Stimulated activated CD8-positive, alpha-beta memory T cell treated with anti-CD3 and anti-CD28 coated beads, Interleukin-7, amount 100 ng/mL, for 48 hours (primary cell): ENCODE measurements around the gene FAM118A.
"Not testable (repeated sequence)": the region's sequence is repeated elsewhere in the genome, so short reads cannot be mapped to it uniquely, and the experiment has no call there.

Source experiments
- DNase-seq, 2 donors: peaks; one replicate each; pipeline ENCODE4 v3.0.0-alpha.2; 2020; ENCODE audit warnings: low read depth in 1 of 2; ENCODE audit errors: extremely low read depth in 1 of 2

FAM118A gene

DNA sequence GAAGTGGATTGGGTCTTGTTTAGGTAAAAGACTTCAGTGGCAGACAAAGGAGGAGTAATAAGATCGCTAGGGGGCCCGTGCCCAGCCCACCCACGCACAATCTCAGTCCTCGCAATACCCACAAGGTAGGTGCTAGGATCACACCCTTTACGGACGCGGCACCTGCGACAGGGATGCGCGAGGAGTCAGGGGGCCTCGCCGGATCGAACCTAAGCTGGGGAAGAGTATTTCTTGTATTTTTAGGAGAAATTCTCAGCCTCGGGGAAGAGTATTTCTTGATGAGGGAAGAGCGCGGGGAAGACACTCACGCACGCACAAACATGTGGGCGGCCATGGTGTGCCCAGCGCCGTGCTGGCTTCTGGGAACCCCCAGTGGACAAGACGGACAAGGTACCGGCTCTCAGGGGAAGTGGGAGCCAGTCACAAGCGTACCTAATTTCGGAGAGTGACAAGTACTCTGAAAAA, 745 bp upstream of the FAM118A start:
- DNase-seq: no peak

GRCh38 chr22:45310331-45310976, 720 bp downstream of the FAM118A start:
- DNase-seq: no peak

DNA sequence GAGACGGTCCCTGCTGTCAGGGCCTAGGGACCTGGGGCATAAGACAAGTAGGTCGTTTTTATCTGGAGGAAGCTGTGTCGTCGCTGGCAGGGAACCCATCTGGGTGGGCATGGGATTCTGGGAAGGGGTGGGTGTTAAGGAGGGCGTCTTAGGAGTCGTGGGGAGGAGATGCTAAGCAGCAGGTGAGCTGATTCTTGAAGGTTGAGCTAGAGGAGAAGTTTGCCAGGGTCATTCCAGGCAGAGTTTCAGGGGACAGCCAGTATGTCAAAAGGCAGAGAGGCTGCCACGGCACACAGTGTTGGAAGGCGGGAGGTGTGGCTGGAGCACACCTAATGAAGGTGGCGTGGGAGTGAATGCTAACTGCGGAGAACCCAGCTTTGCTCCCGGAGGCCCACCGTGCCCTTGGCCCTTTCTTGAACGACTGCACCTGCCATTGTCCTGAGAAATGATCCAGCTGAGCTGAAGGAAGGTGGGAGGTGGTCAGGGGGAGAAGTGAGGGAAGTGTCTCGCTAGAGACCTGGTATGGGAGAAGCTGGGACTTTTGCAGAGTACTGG, 1.3 kb downstream of the FAM118A start:
- DNase-seq: no peak

DNA sequence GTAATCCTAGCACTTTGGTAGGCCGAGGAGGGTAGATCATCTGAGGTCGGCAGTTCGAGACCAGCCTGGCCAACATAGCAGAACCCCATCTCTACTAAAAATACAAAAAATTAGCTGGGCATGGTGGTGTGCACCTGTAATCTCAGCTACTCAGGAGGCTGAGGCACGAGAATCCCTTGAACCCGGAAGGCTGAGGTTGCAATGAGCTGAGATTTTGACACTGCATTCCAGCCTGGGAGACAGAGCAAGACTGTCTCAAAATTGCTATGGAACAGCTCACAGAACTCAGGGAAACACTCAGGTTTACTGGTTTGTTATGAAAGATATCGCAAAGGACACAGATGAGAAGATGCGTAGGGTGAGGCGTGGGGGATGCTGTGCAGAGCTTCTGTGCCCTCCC, 2.7 kb downstream of the FAM118A start:
- no peak for DNase-seq

DNA sequence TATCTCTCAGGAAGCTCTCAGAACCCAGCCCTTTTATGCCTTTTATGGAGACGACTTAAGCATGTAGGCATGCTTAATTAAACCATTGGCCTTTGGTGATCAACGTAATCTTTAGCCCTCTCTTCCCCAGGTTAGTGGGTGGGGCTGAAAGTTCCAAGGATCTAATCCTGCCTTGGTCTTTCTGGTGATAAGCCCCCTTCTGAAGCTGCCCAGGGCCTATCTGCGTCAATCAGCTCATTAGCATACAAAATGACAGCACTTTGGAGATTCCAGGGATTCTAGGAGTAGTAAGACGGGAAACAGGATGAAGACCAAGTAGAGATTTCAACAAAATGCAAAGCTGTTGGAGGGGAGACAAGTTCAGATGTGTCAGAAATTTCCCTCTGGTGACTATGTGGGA, 3.1 kb downstream of the FAM118A start:
- DNase-seq: no peak

DNA sequence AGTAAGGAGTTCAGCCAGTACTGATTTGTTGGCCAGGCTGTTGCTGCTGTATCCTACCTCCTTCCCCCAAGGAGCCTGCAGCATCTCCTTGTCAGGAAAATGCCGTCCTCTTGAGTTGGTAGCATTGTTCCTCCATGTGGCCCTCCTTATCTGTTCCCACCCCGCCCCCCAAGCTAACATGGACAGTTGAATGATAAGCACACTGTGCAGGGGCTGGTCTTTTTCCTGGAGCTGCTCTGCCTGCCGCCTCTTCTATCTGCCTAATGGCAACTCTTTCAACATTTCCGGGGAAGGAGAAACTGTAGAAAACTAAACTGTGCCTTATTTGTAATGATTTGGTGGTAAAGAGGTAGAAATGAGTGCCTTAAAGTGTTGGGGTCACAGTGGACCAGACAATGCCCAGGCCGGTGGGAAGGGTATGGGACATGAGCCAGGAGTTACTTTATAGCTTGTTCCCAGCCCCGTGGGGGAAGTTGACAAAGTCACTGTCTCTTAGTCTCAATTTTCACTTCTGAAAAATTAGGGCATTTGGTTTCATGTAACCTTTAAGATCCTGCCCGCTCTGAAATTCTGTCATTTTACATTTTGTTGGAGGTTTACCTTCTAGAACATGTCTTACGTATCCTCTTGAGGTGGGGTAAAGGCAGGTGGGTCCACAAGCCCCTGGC, 4.5 kb downstream of the FAM118A start:
- no peak for DNase-seq

DNA sequence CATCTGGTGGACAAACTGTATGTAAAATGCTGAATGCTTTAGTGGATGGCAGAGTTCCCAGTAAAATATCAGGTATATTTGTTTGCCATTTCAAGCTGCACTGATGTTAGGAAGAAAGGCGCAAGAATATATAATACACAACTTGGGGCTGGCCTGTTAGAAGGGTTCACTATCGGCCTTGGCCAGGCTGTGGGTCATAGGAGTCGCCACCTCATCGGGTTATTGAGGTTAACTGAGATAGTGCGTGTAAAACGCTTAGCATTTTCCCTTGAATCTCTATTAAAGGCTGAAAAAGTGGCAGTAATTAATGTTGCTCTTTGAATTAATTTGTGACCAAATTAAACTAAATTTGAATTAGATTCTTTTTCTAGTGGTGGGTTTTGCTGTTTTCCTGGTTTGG, 5.1 kb downstream of the FAM118A start:
- no peak for DNase-seq

DNA sequence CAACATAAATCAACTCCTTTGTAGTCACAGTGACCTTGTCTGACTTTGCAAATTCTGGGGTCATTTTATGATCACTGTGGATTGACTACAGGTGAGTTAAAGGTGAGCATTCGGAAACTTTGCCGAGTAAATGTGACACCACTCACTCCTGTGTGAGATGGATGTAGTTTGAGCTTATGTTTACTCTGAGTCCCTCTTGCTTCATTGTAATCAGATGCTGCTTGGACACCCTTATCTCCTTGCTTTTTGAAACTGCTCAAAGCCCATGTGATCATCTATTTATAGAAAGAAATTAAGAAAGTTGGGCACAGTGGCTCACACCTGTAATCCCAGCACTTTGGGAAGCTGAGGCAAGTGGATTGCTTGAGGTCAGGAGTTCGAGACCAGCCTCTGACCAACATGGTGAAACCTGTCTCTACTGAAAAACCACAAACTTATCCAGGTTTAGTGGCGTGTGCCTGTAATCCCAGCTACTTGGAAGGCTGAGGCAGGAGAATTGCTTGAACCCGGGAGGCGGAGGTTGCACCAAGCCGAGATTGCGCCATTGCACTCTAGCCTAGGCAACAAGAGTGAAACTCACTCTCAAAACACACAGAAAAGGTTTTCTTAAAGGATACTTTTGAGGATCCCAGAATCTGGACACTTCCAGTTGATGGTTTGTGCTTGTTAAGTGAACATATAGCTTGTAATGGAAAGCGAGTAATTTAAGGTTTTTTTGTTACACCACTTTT, 7.2 kb downstream of the FAM118A start:
- DNase-seq: no peak

DNA sequence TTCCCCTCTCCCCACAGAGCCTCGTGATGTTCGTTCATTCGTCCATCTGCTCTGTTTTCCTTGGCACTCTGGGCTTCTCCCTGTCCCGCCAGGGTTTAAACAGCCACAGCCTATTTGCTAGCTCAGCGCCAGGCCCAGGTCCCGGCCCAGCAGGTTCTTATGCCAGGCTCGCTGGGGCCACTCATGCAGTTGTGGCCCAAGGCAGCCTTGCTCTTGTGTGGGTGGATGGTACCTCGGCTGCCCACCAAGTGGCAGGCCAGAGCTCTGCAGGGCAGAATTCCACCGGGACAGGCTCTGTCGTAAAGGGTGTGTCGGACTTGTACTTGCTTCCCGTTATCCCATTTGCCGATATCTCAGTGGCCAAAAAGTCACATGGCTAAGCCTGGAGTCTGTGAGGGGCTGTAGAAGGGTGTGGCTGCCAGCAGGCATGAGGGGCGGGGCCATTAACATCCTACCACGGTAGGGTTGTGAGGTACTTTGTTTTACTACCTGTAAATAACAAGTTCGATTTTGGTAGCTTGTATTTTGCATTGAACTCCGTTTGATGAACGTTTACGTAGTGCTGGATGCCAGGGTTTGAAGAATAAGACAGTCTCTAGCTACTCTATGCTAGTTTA, 7.9 kb downstream of the FAM118A start:
- DNase-seq: no peak

DNA sequence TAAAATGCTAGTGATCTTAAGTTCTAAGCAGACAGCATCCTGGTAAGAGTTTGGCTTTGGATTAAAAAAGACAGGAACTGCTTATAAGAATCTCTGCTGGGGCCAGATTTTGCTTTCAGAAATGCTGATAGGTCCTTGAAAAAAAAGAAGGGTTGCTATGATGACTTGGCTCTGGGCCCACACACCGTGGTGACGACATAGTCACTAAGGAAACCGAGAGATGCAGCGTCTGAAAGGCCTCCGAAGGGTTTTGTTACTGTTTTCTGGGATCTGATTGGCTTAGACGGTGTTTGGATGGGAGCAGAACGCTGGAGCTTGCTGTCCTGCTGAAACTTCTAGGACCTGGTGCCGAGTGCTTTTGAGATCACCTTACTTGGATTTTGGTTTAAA, 8.4 kb downstream of the FAM118A start:
- DNase-seq: peak; percentile 43 to 81

DNA sequence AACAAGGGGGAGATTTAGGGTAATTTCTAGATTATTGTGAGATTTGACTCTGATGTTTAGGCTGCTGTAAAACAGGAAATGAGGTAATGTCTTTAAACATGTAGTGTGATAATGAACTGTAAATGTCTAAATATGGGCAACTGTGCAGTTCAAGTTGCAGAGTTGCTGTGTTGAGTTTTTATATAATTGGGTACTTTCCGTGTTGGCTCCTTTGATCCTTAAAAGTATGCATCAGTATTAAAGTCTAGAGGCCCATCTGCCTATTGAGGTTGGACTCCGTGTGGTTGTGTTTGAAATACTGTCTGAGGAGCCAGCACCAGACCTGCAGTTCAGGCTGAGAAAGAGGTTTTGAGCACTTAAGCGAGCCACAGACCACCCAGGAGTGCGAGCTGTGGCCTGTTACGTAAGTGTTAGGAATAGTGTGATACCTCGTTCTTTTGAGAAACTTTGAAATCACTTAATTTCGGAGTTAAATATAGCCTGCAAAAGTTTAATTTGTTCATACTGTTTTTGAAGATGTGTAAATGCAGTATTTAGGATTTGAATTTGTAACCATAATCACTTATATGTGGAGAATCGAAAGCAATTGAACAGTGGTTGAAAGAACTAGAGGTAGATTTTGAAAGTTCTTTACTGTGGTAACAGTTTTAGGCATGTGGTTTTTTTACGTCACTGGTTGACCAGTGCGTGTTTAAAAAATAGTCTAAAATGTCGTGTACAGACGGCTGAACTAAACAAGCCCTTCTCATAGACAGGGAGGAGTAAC, 9.0 kb downstream of the FAM118A start:
- DNase-seq: no peak

- DNase-seq: no peak
Observed at GRCh38 chr22:45319324-45319685, 9.6 kb downstream of the FAM118A start.

- no peak for DNase-seq
Observed at GRCh38 chr22:45320357-45320976, 10.7 kb downstream of the FAM118A start.

DNA sequence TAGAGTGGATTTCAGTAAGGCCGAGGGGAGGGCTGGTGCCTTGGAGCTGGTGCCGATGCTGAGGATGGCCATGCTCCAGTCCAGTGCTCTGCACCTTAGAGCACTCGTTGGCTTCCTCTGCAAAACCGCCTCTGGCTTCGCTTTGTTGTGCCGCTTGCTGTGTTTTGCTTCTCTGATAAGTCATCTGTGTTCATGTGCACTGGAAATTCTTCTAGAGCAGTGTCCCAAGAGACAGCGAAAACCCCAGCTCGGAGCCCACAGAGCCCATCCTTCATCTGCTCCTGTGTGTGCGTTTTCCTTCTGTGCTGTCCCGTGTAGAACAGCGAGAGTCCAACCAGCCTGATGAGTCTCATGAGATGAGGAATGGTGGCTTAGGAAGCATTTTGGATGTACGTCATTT, 12.1 kb downstream of the FAM118A start:
- DNase-seq: no peak

DNA sequence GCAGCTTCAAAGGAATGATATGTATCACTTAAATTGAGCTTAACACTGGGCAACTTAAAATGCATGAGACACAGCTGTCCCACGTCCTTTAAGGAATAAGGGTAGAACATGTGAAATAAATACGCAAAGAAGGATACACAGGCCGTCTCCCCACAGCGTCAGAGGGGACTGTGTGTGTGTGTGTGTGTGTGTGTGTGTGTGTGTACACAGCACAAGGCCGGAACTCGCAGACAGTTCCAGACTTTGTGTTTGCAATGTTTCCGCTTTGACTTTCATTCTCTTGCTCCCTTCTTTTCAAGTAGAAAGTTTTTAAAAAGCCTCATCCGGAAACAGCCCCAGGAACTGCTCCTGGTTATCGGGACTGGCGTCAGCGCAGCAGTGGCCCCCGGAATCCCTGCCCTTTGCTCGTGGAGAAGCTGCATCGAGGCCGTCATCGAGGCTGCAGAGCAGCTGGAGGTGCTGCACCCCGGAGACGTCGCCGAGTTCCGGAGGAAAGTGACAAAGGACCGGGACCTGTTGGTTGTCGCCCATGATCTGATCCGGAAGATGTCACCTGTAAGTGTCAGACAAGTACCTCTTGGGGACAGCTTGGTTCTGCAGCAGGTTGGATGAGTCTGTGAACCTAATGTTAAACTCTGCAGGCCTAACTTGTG, 13.3 kb downstream of the FAM118A start:
- DNase-seq: no peak

DNA sequence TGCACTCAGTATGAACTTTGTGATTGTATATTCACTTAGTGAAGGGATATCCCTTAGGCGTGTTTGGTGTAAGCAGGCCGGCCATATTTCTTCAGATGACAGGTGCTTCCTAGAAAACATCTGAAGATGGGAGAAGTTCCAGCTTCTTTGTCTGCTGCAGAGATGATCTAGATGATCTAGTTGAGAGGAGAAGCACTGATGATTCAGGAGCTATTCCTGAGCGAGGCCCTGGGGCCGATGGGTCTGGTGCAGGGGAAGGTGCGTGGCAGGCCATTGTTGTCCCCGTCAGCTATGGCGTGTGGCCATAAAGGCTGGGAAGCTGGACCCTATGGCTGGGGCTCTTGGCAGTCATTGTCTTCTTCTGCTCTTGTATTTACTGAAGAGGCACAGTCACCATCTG, 14.0 kb downstream of the FAM118A start:
- no peak for DNase-seq

GRCh38 chr22:45324311-45324711, 14.6 kb downstream of the FAM118A start:
- DNase-seq: no peak

GRCh38 chr22:45328261-45328660, 18.5 kb downstream of the FAM118A start:
- DNase-seq: not testable (repeated sequence)

DNA sequence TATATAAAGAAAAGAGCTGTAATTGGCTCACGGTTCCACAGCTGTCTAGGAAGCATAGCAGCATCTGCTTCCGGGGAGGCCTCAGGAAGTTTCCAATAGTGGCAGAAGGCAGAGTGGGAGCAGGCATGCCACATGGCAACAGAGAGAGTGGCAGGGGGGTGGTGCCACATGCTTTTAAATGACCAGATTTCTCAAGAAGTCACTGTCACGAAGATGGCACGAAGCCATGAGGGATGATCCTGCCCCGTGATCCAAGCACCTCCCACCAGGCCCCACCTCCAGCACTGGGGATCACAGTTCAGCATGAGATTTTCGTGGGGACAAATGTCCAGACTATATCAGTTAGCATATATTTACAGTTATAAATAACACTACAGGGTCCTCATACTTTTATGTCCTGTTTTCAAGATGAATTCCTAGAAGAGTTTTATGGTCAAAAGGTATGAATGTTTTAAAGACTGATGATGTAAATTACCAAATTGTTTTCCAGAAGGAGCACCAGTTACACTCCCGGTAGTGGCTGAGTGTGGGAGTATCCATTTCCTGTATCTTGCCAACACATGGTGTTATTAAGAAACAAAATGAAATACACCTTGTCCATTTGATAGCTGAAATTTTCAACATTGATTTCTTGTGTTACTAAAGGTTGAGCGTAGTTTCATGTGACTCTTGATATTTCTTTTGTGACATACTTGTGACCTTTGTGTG, 19.2 kb downstream of the FAM118A start:
- no peak for DNase-seq
